GM12878 (cell line): ENCODE measurements around the gene EFCAB8. TPM values are rescaled to one million over a fixed set of nuclear protein-coding genes. Genes with fewer than 3 reads are reported as not detected.

ENCODE experiments used
- ATAC-seq: fragments of 200-7000 bp; cut with Tn5 transposase; 3 replicates; pipeline ENCODE4 v1.9.1; 2020; ENCODE audit warnings: mild to moderate bottlenecking, moderate library complexity
- BruUV-seq: library from RNA; stranded (reverse); fragments of 400-500 nt; replicated peaks from 2 replicates; lab custom pipeline; 2021; lab: Mats Ljungman, UMichigan
- CTCF ChIA-PET: fragments of 300-600 bp; sonication (Branson Sonifier 250); formaldehyde crosslinking; extraction: SDS; loops from one replicate; lab custom pipeline; 2021; ENCODE audit warnings: inconsistent platforms; lab: Yijun Ruan, JAX
- POLR2A ChIA-PET: fragments of 350-600 bp; formaldehyde crosslinking; extraction: SDS; loops from one replicate; lab custom pipeline; 2021; ENCODE audit warnings: inconsistent platforms; lab: Charles Lee
- RAD21 ChIA-PET: fragments of 300-600 bp; sonication (Branson Sonifier 250); formaldehyde crosslinking; loops from one replicate; lab custom pipeline; 2023; ENCODE audit warnings: antibody characterized with exemption; ENCODE audit not compliant: unreplicated experiment; lab: Charles Lee
- SMC1A ChIA-PET: fragments of 300-600 bp; sonication (Branson Sonifier 250); formaldehyde crosslinking; loops from one replicate; lab custom pipeline; 2023; ENCODE audit not compliant: unreplicated experiment, uncharacterized antibody; lab: Charles Lee
- DNase-seq: peaks from one replicate; pipeline ENCODE4 v3.0.0-alpha.2; 2011; ENCODE audit warnings: low read depth, low spot score
- FAIRE-seq: peaks from 3 replicates; lab custom pipeline; 2011; peaks lifted over from hg19 to GRCh38; lab: Jason Lieb, UNC
- H2AFZ ChIP-seq: 2 replicates; pipeline ENCODE4 v1.6.0; 2011; ENCODE audit warnings: low read depth, low read length, control low read depth; ENCODE audit not compliant: control insufficient read depth
- H3K27ac ChIP-seq: 2 replicates; pipeline ENCODE4 v1.5.1; 2011; ENCODE audit warnings: control low read depth; ENCODE audit not compliant: control insufficient read depth, insufficient read depth
- H3K27me3 ChIP-seq, 2 experiments: replicated peaks in 1 of 2; 2 replicates each; pipeline versions ENCODE4 v1.6.0 to v1.6.1; 2011; ENCODE audit warnings: low read length in 1 of 2; ENCODE audit not compliant: control insufficient read depth in 2 of 2, insufficient read depth in 2 of 2
- H3K36me3 ChIP-seq, 2 experiments: 2 replicates each; pipeline ENCODE4 v1.5.1; 2011; ENCODE audit warnings: low read length in 1 of 2; ENCODE audit not compliant: control insufficient read depth in 2 of 2, insufficient read depth in 2 of 2
- H3K4me1 ChIP-seq: 2 replicates; pipeline ENCODE4 v1.6.1; 2011; ENCODE audit warnings: mild to moderate bottlenecking, low read length, moderate library complexity, mixed read lengths; ENCODE audit not compliant: control insufficient read depth, insufficient read depth
- H3K4me2 ChIP-seq: 2 replicates; pipeline ENCODE4 v1.6.0; 2011; ENCODE audit warnings: control low read depth; ENCODE audit not compliant: control insufficient read depth, insufficient read depth
- H3K4me3 ChIP-seq: fragments of 200-600 bp; sonication (generic); 2 replicates; pipeline ENCODE4 v1.5.1; 2016
- H3K79me2 ChIP-seq: 2 replicates; pipeline ENCODE4 v1.6.0; 2011; ENCODE audit warnings: low read length; ENCODE audit not compliant: control insufficient read depth, insufficient read depth
- H3K9ac ChIP-seq: 2 replicates; pipeline ENCODE4 v1.8.0; 2011; ENCODE audit warnings: low read length, control low read depth, mixed read lengths; ENCODE audit not compliant: control insufficient read depth, insufficient read depth
- H3K9me3 ChIP-seq: replicated peaks from 3 replicates; pipeline ENCODE4 v1.5.1; 2011; ENCODE audit warnings: mild to moderate bottlenecking, low read length; ENCODE audit not compliant: control insufficient read depth, insufficient read depth
- H4K20me1 ChIP-seq: 2 replicates; pipeline ENCODE4 v1.6.0; 2011; ENCODE audit not compliant: control insufficient read depth, insufficient read depth
- ESRRA ChIP-seq: IDR thresholded peaks from 2 replicates; pipeline ENCODE4 v1.6.1; 2012; ENCODE audit warnings: mild to moderate bottlenecking, low read length, improper control_type of control experiment
- NFXL1 ChIP-seq: fragments of 450-650 bp; IDR thresholded peaks from 2 replicates; pipeline ENCODE4 v1.6.1; 2017; ENCODE audit warnings: antibody characterized with exemption, mild to moderate bottlenecking, borderline replicate concordance
- WGBS: methylation state at CpG from one replicate; pipeline ENCODE4 v1.1.6; 2016; ENCODE audit warnings: low lambda C conversion rate; ENCODE audit not compliant: insufficient replicate concordance, insufficient coverage; ENCODE audit errors: missing lambda C conversion rate; 5-methylcytosine and 5-hydroxymethylcytosine counted together
- in situ Hi-C: fragments of 300-500 bp; cut with MboI; formaldehyde crosslinking; loops from 9 replicates; pipeline ENCODE4 v1.14.3; 2018; ENCODE audit warnings: mixed read lengths
- intact Hi-C: fragments of 100-400 bp; cut with micrococcal nuclease; formaldehyde crosslinking; loops from one replicate; pipeline ENCODE4 v1.14.2; 2022; ENCODE audit not compliant: unreplicated experiment
- polyA plus RNA-seq, 11 experiments: library from polyadenylated mRNA; depleted of rRNA in 4 of 11; unstranded in 6 of 11; stranded (reverse) in 5 of 11; fragments of >200 nt; fragmentation: Nextera tagmentation in 4 of 11; fragmentation: Illumina TruSeq in 1 of 11; extraction: Ambion mirVana in 4 of 11; extraction: Trizol in 1 of 11; gene quantifications; 1 replicate in 1 of 11; 2 replicates in 10 of 11; pipeline versions ENCODE4 v1.2.1 to v1.2.3, GENCODE V29; 2011 to 2016; ENCODE audit warnings: inconsistent platforms in 2 of 11, missing spikeins in 2 of 11, low read depth in 1 of 11
- total RNA-seq, 4 experiments: library from RNA; depleted of rRNA in 3 of 4; stranded (reverse); fragments of >200 nt in 3 of 4; fragmentation: Illumina TruSeq in 1 of 4; extraction: Trizol in 1 of 4; gene quantifications; 2 replicates each; pipeline versions ENCODE4 v1.2.1 to v1.2.3, GENCODE V29; 2013 to 2021

The EFCAB8 gene
- total and polyA plus RNA-seq, 10 of the 15 experiments (the other 5 are each of a cell fraction or from before 2014, with no cell fraction given) = 0.04 to 0.18 (median 0.06) TPM; not detected in 4

- intact Hi-C loops (no loop called here), in situ Hi-C loops (no loop called here)
- no peak for ATAC-seq
- H3K79me2 ChIP-seq = no peaks in the 10 kb centered on the region
- H4K20me1 ChIP-seq = no peaks in the 10 kb centered on the region
- no peak overlapping the region for H3K27ac ChIP-seq
- H3K9me3 ChIP-seq = no peaks in the 10 kb centered on the region
- CTCF ChIA-PET = no interaction called here
- no peak for DNase-seq
- H3K36me3 ChIP-seq = no peaks in the 10 kb centered on the region
- RAD21 ChIA-PET = no interaction called here
- BruUV-seq = no TSS peak
- H3K4me3 ChIP-seq = no peak overlapping the region
- H3K4me1 ChIP-seq = no peaks in the 10 kb centered on the region
- no peaks in the 10 kb centered on the region; a peak in 2 of 4 replicates for H3K27me3 ChIP-seq
- H2AFZ ChIP-seq = no peak overlapping the region
- H3K9ac ChIP-seq = no peak overlapping the region
- POLR2A ChIA-PET = no interaction called here
- no peak overlapping the region for H3K4me2 ChIP-seq
- TF ChIP-seq NFXL1 = 0 out of 2 replicates have a peak, but pooled peaks have one; percentile 60
- TF ChIP-seq ESRRA = no peak
- no peak for FAIRE-seq
- 30% methylated on average over 8 of the region's 8 CpGs for WGBS
- SMC1A ChIA-PET = no interaction called here
Measured at GRCh38 chr20:33010674-33011449, 152.1 kb downstream of the EFCAB8 start.

Other genes with a start within 250 kb of the EFCAB8 start
Only the 7 nearest of the 9 such genes appear.
- gene C20orf203, start 185.0 kb upstream of the EFCAB8 start, total RNA-seq (2014; rRNA removed) = not detected in 2 replicates
- not detected in 2 replicates for gene C20orf203, start 185.0 kb upstream of the EFCAB8 start, total RNA-seq (2014; rRNA removed; fragmentation: Illumina TruSeq; extraction: Trizol)
- gene C20orf203, start 185.0 kb upstream of the EFCAB8 start, total RNA-seq (2021) = not detected in 2 replicates
- 0.03 TPM in 1 of 2 replicates, not detected in the other for gene C20orf203, start 185.0 kb upstream of the EFCAB8 start, polyA plus RNA-seq (2011; rRNA removed)
- gene C20orf203, start 185.0 kb upstream of the EFCAB8 start, polyA plus RNA-seq (2014; fragmentation: Illumina TruSeq; extraction: Trizol) = not detected in 2 replicates
- gene C20orf203, start 185.0 kb upstream of the EFCAB8 start, polyA plus RNA-seq (2014; fragmentation: Nextera tagmentation; extraction: Ambion mirVana) = not detected
- gene C20orf203, start 185.0 kb upstream of the EFCAB8 start, polyA plus RNA-seq (2014; rRNA removed) = not detected in 2 replicates
- not detected for gene C20orf203, start 185.0 kb upstream of the EFCAB8 start, polyA plus RNA-seq (2016; fragmentation: Nextera tagmentation; extraction: Ambion mirVana)
- gene COMMD7, start 115.5 kb upstream of the EFCAB8 start, total RNA-seq (2014; rRNA removed) = 24.7 and 25.0 TPM in 2 replicates
- 20.7 and 21.4 TPM in 2 replicates for gene COMMD7, start 115.5 kb upstream of the EFCAB8 start, total RNA-seq (2014; rRNA removed; fragmentation: Illumina TruSeq; extraction: Trizol)
- gene COMMD7, start 115.5 kb upstream of the EFCAB8 start, total RNA-seq (2021) = 26.5 and 27.2 TPM in 2 replicates
- 26.3 and 28.3 TPM in 2 replicates for gene COMMD7, start 115.5 kb upstream of the EFCAB8 start, polyA plus RNA-seq (2011; rRNA removed)
- gene COMMD7, start 115.5 kb upstream of the EFCAB8 start, polyA plus RNA-seq (2014; fragmentation: Illumina TruSeq; extraction: Trizol) = 32.0 and 41.2 TPM in 2 replicates
- 10 to 100 TPM in 1 of 2 experiments, 1 to 10 TPM in 1; 9.1 to 19.4 TPM for gene COMMD7, start 115.5 kb upstream of the EFCAB8 start, polyA plus RNA-seq (2014; fragmentation: Nextera tagmentation; extraction: Ambion mirVana)
- gene COMMD7, start 115.5 kb upstream of the EFCAB8 start, polyA plus RNA-seq (2014; rRNA removed) = 32.4 and 34.7 TPM in 2 replicates
- 10 to 100 TPM; 55.5 to 61.0 TPM for gene COMMD7, start 115.5 kb upstream of the EFCAB8 start, polyA plus RNA-seq (2016; fragmentation: Nextera tagmentation; extraction: Ambion mirVana)
- 1.1 and 1.6 TPM in 2 replicates for gene DNMT3B, start 96.5 kb upstream of the EFCAB8 start, total RNA-seq (2014; rRNA removed)
- 1.2 TPM in 2 replicates for gene DNMT3B, start 96.5 kb upstream of the EFCAB8 start, total RNA-seq (2014; rRNA removed; fragmentation: Illumina TruSeq; extraction: Trizol)
- gene DNMT3B, start 96.5 kb upstream of the EFCAB8 start, total RNA-seq (2021) = 1.8 and 1.9 TPM in 2 replicates
- gene DNMT3B, start 96.5 kb upstream of the EFCAB8 start, polyA plus RNA-seq (2011; rRNA removed) = 0.22 and 0.24 TPM in 2 replicates
- 0.82 and 1.4 TPM in 2 replicates for gene DNMT3B, start 96.5 kb upstream of the EFCAB8 start, polyA plus RNA-seq (2014; fragmentation: Illumina TruSeq; extraction: Trizol)
- under 1 TPM; 0.23 to 0.33 TPM for gene DNMT3B, start 96.5 kb upstream of the EFCAB8 start, polyA plus RNA-seq (2014; fragmentation: Nextera tagmentation; extraction: Ambion mirVana)
- gene DNMT3B, start 96.5 kb upstream of the EFCAB8 start, polyA plus RNA-seq (2014; rRNA removed) = 1.7 and 1.9 TPM in 2 replicates
- gene DNMT3B, start 96.5 kb upstream of the EFCAB8 start, polyA plus RNA-seq (2016; fragmentation: Nextera tagmentation; extraction: Ambion mirVana) = 1 to 10 TPM in 1 of 2 experiments, under 1 TPM in 1; 0.82 to 1.5 TPM
- gene MAPRE1, start 39.0 kb upstream of the EFCAB8 start, total RNA-seq (2014; rRNA removed) = 85.2 and 108 TPM in 2 replicates
- 83.2 and 89.2 TPM in 2 replicates for gene MAPRE1, start 39.0 kb upstream of the EFCAB8 start, total RNA-seq (2014; rRNA removed; fragmentation: Illumina TruSeq; extraction: Trizol)
- gene MAPRE1, start 39.0 kb upstream of the EFCAB8 start, total RNA-seq (2021) = 133 TPM in 2 replicates
- gene MAPRE1, start 39.0 kb upstream of the EFCAB8 start, polyA plus RNA-seq (2011; rRNA removed) = 117 and 137 TPM in 2 replicates
- 151 and 168 TPM in 2 replicates for gene MAPRE1, start 39.0 kb upstream of the EFCAB8 start, polyA plus RNA-seq (2014; fragmentation: Illumina TruSeq; extraction: Trizol)
- gene MAPRE1, start 39.0 kb upstream of the EFCAB8 start, polyA plus RNA-seq (2014; fragmentation: Nextera tagmentation; extraction: Ambion mirVana) = 100 to 1,000 TPM; 128 to 142 TPM
- 108 and 117 TPM in 2 replicates for gene MAPRE1, start 39.0 kb upstream of the EFCAB8 start, polyA plus RNA-seq (2014; rRNA removed)
- gene MAPRE1, start 39.0 kb upstream of the EFCAB8 start, polyA plus RNA-seq (2016; fragmentation: Nextera tagmentation; extraction: Ambion mirVana) = 100 to 1,000 TPM; 108 to 109 TPM
- not detected in 2 replicates for gene SUN5, start 145.5 kb downstream of the EFCAB8 start, total RNA-seq (2014; rRNA removed)
- not detected in 2 replicates for gene SUN5, start 145.5 kb downstream of the EFCAB8 start, total RNA-seq (2014; rRNA removed; fragmentation: Illumina TruSeq; extraction: Trizol)
- gene SUN5, start 145.5 kb downstream of the EFCAB8 start, total RNA-seq (2021) = not detected in 2 replicates
- not detected in 2 replicates for gene SUN5, start 145.5 kb downstream of the EFCAB8 start, polyA plus RNA-seq (2011; rRNA removed)
- not detected in 2 replicates for gene SUN5, start 145.5 kb downstream of the EFCAB8 start, polyA plus RNA-seq (2014; fragmentation: Illumina TruSeq; extraction: Trizol)
- gene SUN5, start 145.5 kb downstream of the EFCAB8 start, polyA plus RNA-seq (2014; fragmentation: Nextera tagmentation; extraction: Ambion mirVana) = not detected
- not detected in 2 replicates for gene SUN5, start 145.5 kb downstream of the EFCAB8 start, polyA plus RNA-seq (2014; rRNA removed)
- gene SUN5, start 145.5 kb downstream of the EFCAB8 start, polyA plus RNA-seq (2016; fragmentation: Nextera tagmentation; extraction: Ambion mirVana) = not detected
- gene BPIFB2, start 148.8 kb downstream of the EFCAB8 start, total RNA-seq (2014; rRNA removed) = not detected in 2 replicates
- gene BPIFB2, start 148.8 kb downstream of the EFCAB8 start, total RNA-seq (2014; rRNA removed; fragmentation: Illumina TruSeq; extraction: Trizol) = not detected in 2 replicates
- gene BPIFB2, start 148.8 kb downstream of the EFCAB8 start, total RNA-seq (2021) = not detected in 2 replicates
- gene BPIFB2, start 148.8 kb downstream of the EFCAB8 start, polyA plus RNA-seq (2011; rRNA removed) = not detected in 2 replicates
- gene BPIFB2, start 148.8 kb downstream of the EFCAB8 start, polyA plus RNA-seq (2014; fragmentation: Illumina TruSeq; extraction: Trizol) = not detected in 2 replicates
- gene BPIFB2, start 148.8 kb downstream of the EFCAB8 start, polyA plus RNA-seq (2014; fragmentation: Nextera tagmentation; extraction: Ambion mirVana) = not detected
- not detected in 2 replicates for gene BPIFB2, start 148.8 kb downstream of the EFCAB8 start, polyA plus RNA-seq (2014; rRNA removed)
- not detected for gene BPIFB2, start 148.8 kb downstream of the EFCAB8 start, polyA plus RNA-seq (2016; fragmentation: Nextera tagmentation; extraction: Ambion mirVana)
- gene BPIFB6, start 172.7 kb downstream of the EFCAB8 start, total RNA-seq (2014; rRNA removed) = not detected in 2 replicates
- not detected in 2 replicates for gene BPIFB6, start 172.7 kb downstream of the EFCAB8 start, total RNA-seq (2014; rRNA removed; fragmentation: Illumina TruSeq; extraction: Trizol)
- gene BPIFB6, start 172.7 kb downstream of the EFCAB8 start, total RNA-seq (2021) = not detected in 2 replicates
- not detected in 2 replicates for gene BPIFB6, start 172.7 kb downstream of the EFCAB8 start, polyA plus RNA-seq (2011; rRNA removed)
- gene BPIFB6, start 172.7 kb downstream of the EFCAB8 start, polyA plus RNA-seq (2014; fragmentation: Illumina TruSeq; extraction: Trizol) = not detected in 2 replicates
- not detected for gene BPIFB6, start 172.7 kb downstream of the EFCAB8 start, polyA plus RNA-seq (2014; fragmentation: Nextera tagmentation; extraction: Ambion mirVana)
- gene BPIFB6, start 172.7 kb downstream of the EFCAB8 start, polyA plus RNA-seq (2014; rRNA removed) = not detected in 2 replicates
- not detected for gene BPIFB6, start 172.7 kb downstream of the EFCAB8 start, polyA plus RNA-seq (2016; fragmentation: Nextera tagmentation; extraction: Ambion mirVana)